Measurements from ENCODE around the gene LST1.

GRCh38 chr6:31568537-31568961 lies 17.5 kb upstream of the LST1 start:
- TF ChIP-seq CTCF (IDR thresholded peaks at IDR 0.05) (no peak), POLR2A (IDR thresholded peaks at IDR 0.05) (no peak)
